Astrocyte (in vitro differentiated cells and primary cell): ENCODE measurements around the gene FRS2. TPM values are rescaled to one million over a fixed set of nuclear protein-coding genes. Genes with fewer than 3 reads are reported as not detected.

Experiments
- DNase-seq: peaks from one replicate; pipeline ENCODE4 v3.0.0-alpha.2; 2010; ENCODE audit warnings: low read depth
- FAIRE-seq: peaks from 2 replicates; lab custom pipeline; 2011; peaks lifted over from hg19 to GRCh38; lab: Jason Lieb, UNC
- H2AFZ ChIP-seq: 2 replicates; pipeline ENCODE4 v1.6.0; 2012; ENCODE audit warnings: low read depth, low read length, inconsistent platforms
- H3K27ac ChIP-seq: 2 replicates; pipeline ENCODE4 v1.5.1; 2011; ENCODE audit warnings: low read depth, low read length, inconsistent platforms
- H3K27me3 ChIP-seq: 2 replicates; pipeline ENCODE4 v1.6.0; 2011; ENCODE audit warnings: low read length, inconsistent platforms; ENCODE audit not compliant: insufficient read depth
- H3K36me3 ChIP-seq: 2 replicates; pipeline ENCODE4 v1.5.1; 2011; ENCODE audit warnings: low read length, inconsistent platforms; ENCODE audit not compliant: insufficient read depth
- H3K4me1 ChIP-seq: 2 replicates; pipeline ENCODE4 v1.5.1; 2011; ENCODE audit warnings: low read length, inconsistent platforms; ENCODE audit not compliant: insufficient read depth
- H3K4me2 ChIP-seq: 2 replicates; pipeline ENCODE4 v1.6.0; 2012; ENCODE audit warnings: low read length, inconsistent platforms
- H3K4me3 ChIP-seq: 2 replicates; pipeline ENCODE4 v1.5.1; 2011; ENCODE audit warnings: low read depth, mild to moderate bottlenecking, low read length, inconsistent platforms; ENCODE audit not compliant: insufficient read depth
- H3K79me2 ChIP-seq: 2 replicates; pipeline ENCODE4 v1.6.0; 2012; ENCODE audit warnings: mild to moderate bottlenecking, low read length, inconsistent platforms; ENCODE audit not compliant: insufficient read depth
- H3K9ac ChIP-seq: 2 replicates; pipeline ENCODE4 v1.6.0; 2012; ENCODE audit warnings: mild to moderate bottlenecking, low read length, inconsistent platforms
- H3K9me3 ChIP-seq: 2 replicates; pipeline ENCODE4 v1.5.1; 2012; ENCODE audit warnings: low read depth, mild to moderate bottlenecking, low read length, inconsistent platforms; ENCODE audit not compliant: insufficient read depth
- H4K20me1 ChIP-seq: 2 replicates; pipeline ENCODE4 v1.6.0; 2012; ENCODE audit warnings: low read length, inconsistent platforms; ENCODE audit not compliant: insufficient read depth
- H3K27ac Mint-ChIP-seq: one replicate; pipeline ENCODE4 v1.8.0; 2021; ENCODE audit warnings: mild to moderate bottlenecking, mixed read lengths; ENCODE audit not compliant: unreplicated experiment
- H3K27me3 Mint-ChIP-seq: one replicate; pipeline ENCODE4 v1.8.0; 2021; ENCODE audit warnings: low read depth, mixed read lengths; ENCODE audit not compliant: unreplicated experiment
- H3K36me3 Mint-ChIP-seq: one replicate; pipeline ENCODE4 v1.8.0; 2021; ENCODE audit warnings: low read depth, mixed read lengths; ENCODE audit not compliant: unreplicated experiment
- H3K4me1 Mint-ChIP-seq: one replicate; pipeline ENCODE4 v1.8.0; 2021; ENCODE audit warnings: low read depth, mixed read lengths; ENCODE audit not compliant: unreplicated experiment
- H3K4me3 Mint-ChIP-seq: one replicate; pipeline ENCODE4 v1.8.0; 2021; ENCODE audit warnings: mild to moderate bottlenecking, moderate library complexity, mixed read lengths; ENCODE audit not compliant: unreplicated experiment
- H3K9me3 Mint-ChIP-seq: one replicate; pipeline ENCODE4 v1.8.0; 2021; ENCODE audit warnings: mild to moderate bottlenecking, mixed read lengths; ENCODE audit not compliant: unreplicated experiment
- EZH2 ChIP-seq: IDR thresholded peaks from 2 replicates; pipeline ENCODE4 v1.6.1; 2012; ENCODE audit warnings: mild to moderate bottlenecking, low read length, inconsistent platforms; ENCODE audit not compliant: insufficient read depth
- total RNA-seq: library from RNA; stranded (reverse); gene quantifications from 2 replicates; pipeline ENCODE4 v1.2.1, GENCODE V29; 2021
- TF ChIP-seq, protein P1 (sequence below): IDR thresholded peaks from 2 replicates; pipeline ENCODE4 v1.5.1; 2011; ENCODE audit warnings: low read depth, mild to moderate bottlenecking, inconsistent platforms, low read length, moderate library complexity; ENCODE audit not compliant: insufficient read depth

Gene FRS2
- total RNA-seq, 1 donor from 2014 or later, result 60.9 TPM

DNA sequence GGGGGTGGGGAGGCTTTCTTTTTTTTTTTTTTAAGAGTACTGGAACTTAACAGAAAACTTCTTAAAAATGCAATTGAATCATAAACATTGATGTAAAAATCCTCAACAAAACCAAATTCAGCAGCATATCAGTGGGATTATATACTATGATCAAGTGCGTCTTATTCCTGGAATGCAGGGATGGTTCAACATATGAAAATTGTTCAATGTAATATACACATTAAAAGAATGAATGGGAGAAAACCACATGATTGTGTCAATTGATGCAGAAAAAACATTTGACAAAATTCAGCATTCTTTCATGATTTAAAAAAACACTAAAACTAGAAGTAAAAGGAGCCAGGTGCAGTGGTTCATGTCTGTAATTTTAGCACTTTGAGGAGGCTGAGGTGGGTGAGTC, 73.9 kb downstream of the FRS2 start:
- Mint-ChIP-seq H3K36me3 (peaks cover 29% of the 10 kb centered on the region), H3K27me3 (no peaks in the 10 kb centered on the region), H3K4me3 (no peak overlapping the region), H3K4me1 (peaks cover 7% of the 10 kb centered on the region), H3K27ac (no peak overlapping the region), H3K9me3 (peaks cover 7% of the 10 kb centered on the region)
- no peak for DNase-seq
- no peak overlapping the region for H3K4me2 ChIP-seq
- no peak overlapping the region for H2AFZ ChIP-seq
- no peak for FAIRE-seq
- no peak overlapping the region for H3K4me3 ChIP-seq
- H3K36me3 ChIP-seq, result no peaks in the 10 kb centered on the region
- no peak for TF ChIP-seq EZH2
- TF ChIP-seq, protein P1, sequence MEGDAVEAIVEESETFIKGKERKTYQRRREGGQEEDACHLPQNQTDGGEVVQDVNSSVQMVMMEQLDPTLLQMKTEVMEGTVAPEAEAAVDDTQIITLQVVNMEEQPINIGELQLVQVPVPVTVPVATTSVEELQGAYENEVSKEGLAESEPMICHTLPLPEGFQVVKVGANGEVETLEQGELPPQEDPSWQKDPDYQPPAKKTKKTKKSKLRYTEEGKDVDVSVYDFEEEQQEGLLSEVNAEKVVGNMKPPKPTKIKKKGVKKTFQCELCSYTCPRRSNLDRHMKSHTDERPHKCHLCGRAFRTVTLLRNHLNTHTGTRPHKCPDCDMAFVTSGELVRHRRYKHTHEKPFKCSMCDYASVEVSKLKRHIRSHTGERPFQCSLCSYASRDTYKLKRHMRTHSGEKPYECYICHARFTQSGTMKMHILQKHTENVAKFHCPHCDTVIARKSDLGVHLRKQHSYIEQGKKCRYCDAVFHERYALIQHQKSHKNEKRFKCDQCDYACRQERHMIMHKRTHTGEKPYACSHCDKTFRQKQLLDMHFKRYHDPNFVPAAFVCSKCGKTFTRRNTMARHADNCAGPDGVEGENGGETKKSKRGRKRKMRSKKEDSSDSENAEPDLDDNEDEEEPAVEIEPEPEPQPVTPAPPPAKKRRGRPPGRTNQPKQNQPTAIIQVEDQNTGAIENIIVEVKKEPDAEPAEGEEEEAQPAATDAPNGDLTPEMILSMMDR, result no peak
- no peaks in the 10 kb centered on the region for H3K27me3 ChIP-seq
- no peak overlapping the region for H3K9ac ChIP-seq
- peaks cover 4% of the 10 kb centered on the region for H4K20me1 ChIP-seq
- peaks cover 14% of the 10 kb centered on the region for H3K79me2 ChIP-seq
- H3K9me3 ChIP-seq, result no peaks in the 10 kb centered on the region
- peaks cover 8% of the 10 kb centered on the region for H3K4me1 ChIP-seq
- H3K27ac ChIP-seq, result no peak overlapping the region

- DNase-seq (no peak), FAIRE-seq (no peak)
- H2AFZ ChIP-seq, result no peak overlapping the region
- peaks cover 8% of the 10 kb centered on the region for H4K20me1 ChIP-seq
- H3K27me3 Mint-ChIP-seq, result no peaks in the 10 kb centered on the region
- peaks cover 8% of the 10 kb centered on the region for H3K4me1 ChIP-seq
- H3K36me3 ChIP-seq, result no peaks in the 10 kb centered on the region
- peaks cover 7% of the 10 kb centered on the region for H3K9me3 Mint-ChIP-seq
- H3K27me3 ChIP-seq, result no peaks in the 10 kb centered on the region
- H3K4me2 ChIP-seq, result no peak overlapping the region
- H3K4me3 ChIP-seq, result no peak overlapping the region
- TF ChIP-seq, protein P1, result no peak
- no peak for TF ChIP-seq EZH2
- peaks cover 21% of the 10 kb centered on the region for H3K79me2 ChIP-seq
- H3K36me3 Mint-ChIP-seq, result peaks cover 28% of the 10 kb centered on the region
- peaks cover 7% of the 10 kb centered on the region for H3K4me1 Mint-ChIP-seq
- H3K9me3 ChIP-seq, result no peaks in the 10 kb centered on the region
- no peak overlapping the region for H3K27ac Mint-ChIP-seq
- H3K9ac ChIP-seq, result no peak overlapping the region
- H3K27ac ChIP-seq, result no peak overlapping the region
- H3K4me3 Mint-ChIP-seq, result no peak overlapping the region
Observed at GRCh38 chr12:69545081-69545480, 74.9 kb downstream of the FRS2 start.

DNA sequence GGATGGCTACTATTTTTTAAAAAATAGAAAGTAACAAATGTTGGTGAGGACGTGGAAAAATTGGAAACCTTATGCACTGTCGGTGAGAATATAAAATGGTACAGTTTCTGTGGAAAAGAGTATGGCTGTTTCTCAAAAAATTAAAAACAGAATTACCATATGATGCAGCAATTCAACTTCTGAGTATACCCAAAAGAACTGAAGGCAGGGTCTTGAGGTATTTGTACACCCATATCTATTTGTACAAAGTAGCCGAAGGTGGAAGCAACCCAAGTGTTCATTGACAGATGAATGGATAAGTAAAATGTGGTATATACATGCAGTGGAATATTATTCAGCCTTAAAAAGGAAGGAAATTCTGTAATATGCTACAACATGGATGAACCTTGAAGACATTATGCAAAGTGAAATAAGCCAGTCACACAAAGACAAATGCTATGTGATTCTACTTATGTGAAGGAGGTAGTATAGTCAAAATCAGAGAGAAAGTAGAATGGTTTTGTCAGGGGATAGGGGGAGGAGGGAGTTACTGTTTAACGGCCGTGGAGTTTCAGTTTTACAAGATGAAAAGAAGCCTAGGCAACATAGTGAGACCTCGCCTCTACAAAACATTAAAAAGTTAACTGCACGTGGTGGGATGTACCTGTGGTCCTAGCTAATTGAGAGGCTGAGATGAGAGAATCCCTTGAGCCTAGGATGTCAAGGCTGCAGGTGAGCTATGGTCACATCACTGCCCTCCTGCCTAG, 76.7 kb downstream of the FRS2 start:
- Histone ChIP-seq H3K36me3 (no peaks in the 10 kb centered on the region), H3K27me3 (no peaks in the 10 kb centered on the region), H3K4me1 (no peaks in the 10 kb centered on the region), H3K4me2 (no peak overlapping the region), H3K79me2 (peaks cover 17% of the 10 kb centered on the region), H3K9ac (no peak overlapping the region), H3K27ac (no peak overlapping the region), H3K9me3 (no peaks in the 10 kb centered on the region), H2AFZ (no peak overlapping the region), H3K4me3 (no peak overlapping the region), H4K20me1 (peaks cover 5% of the 10 kb centered on the region)
- Mint-ChIP-seq H3K4me1 (no peaks in the 10 kb centered on the region), H3K27ac (no peak overlapping the region), H3K4me3 (no peak overlapping the region), H3K27me3 (no peaks in the 10 kb centered on the region), H3K36me3 (peaks cover 29% of the 10 kb centered on the region), H3K9me3 (peaks cover 7% of the 10 kb centered on the region)
- no peak for TF ChIP-seq EZH2
- TF ChIP-seq, protein P1, result no peak
- no peak for DNase-seq
- no peak for FAIRE-seq
